T-cell (primary cell): ENCODE data around the gene TANGO2. TPM values are rescaled to one million over a fixed set of nuclear protein-coding genes. Genes with fewer than 3 reads are reported as not detected.

ENCODE experiments used
- ATAC-seq, 4 experiments: fragments of 200-7000 bp in 3 of 4; fragments of 150-1000 bp in 1 of 4; cut with Tn5 transposase; replicated peaks in 1 of 4; 1 replicate in 3 of 4; 2 replicates in 1 of 4; pipeline ENCODE4 v1.10.0; 2021; ENCODE audit warnings: moderate library complexity in 3 of 4, mild to moderate bottlenecking in 2 of 4, moderate number of reproducible peaks in 1 of 4
- CTCF ChIA-PET, 2 donors: fragments of 300-600 bp; sonication (Branson Sonifier 250); formaldehyde crosslinking; loops; one replicate each; lab custom pipeline; 2022; ENCODE audit warnings: antibody characterized with exemption in 2 of 2; lab: Charles Lee
- POLR2A ChIA-PET, 2 donors: fragments of 300-600 bp; sonication (Branson Sonifier 250); formaldehyde crosslinking; loops; one replicate each; lab custom pipeline; 2022; ENCODE audit warnings: antibody characterized with exemption in 2 of 2; lab: Charles Lee
- DNase-seq, 35 experiments: peaks; one replicate each; pipeline versions ENCODE4 v3.0.0 to v3.0.0-alpha.2; 2013 to 2023
- H3K27ac ChIP-seq: one replicate; pipeline ENCODE4 v1.5.1; 2013; ENCODE audit warnings: low read length
- H3K27me3 ChIP-seq, 2 experiments: replicated peaks in 1 of 2; 1 replicate in 1 of 2; 2 replicates in 1 of 2; pipeline versions ENCODE4 v1.6.1 to v1.7.0; 2013; ENCODE audit warnings: low read length in 1 of 2, mixed read lengths in 1 of 2; ENCODE audit not compliant: control insufficient read depth in 2 of 2, insufficient read depth in 2 of 2; ENCODE audit errors: extremely low read depth in 1 of 2
- H3K36me3 ChIP-seq, 2 donors: 1 replicate in 1 of 2; 2 replicates in 1 of 2; pipeline versions ENCODE4 v1.6.1 to v1.7.0; 2013; ENCODE audit warnings: low read length in 1 of 2; ENCODE audit not compliant: control insufficient read depth in 2 of 2, insufficient read depth in 1 of 2; ENCODE audit errors: extremely low read depth in 1 of 2
- H3K4me1 ChIP-seq, 2 experiments: 1 replicate in 1 of 2; 2 replicates in 1 of 2; pipeline versions ENCODE4 v1.6.1 to v1.7.0; 2013; ENCODE audit warnings: low read length in 2 of 2, mixed read lengths in 1 of 2; ENCODE audit not compliant: insufficient read depth in 2 of 2, control insufficient read depth in 1 of 2; ENCODE audit errors: extremely low read depth in 1 of 2
- H3K4me3 ChIP-seq, 2 donors: 1 replicate in 1 of 2; 2 replicates in 1 of 2; pipeline versions ENCODE4 v1.5.1 to v1.7.0; 2013; ENCODE audit warnings: mild to moderate bottlenecking in 2 of 2, low read length in 1 of 2, moderate library complexity in 1 of 2; ENCODE audit not compliant: control insufficient read depth in 1 of 2; ENCODE audit errors: extremely low read depth in 1 of 2
- H3K9me3 ChIP-seq: 2 replicates; pipeline ENCODE4 v1.7.0; 2013
- H3K27ac Mint-ChIP-seq, 2 donors: one replicate each; pipeline ENCODE4 v1.8.0; 2020 to 2021; ENCODE audit warnings: mild to moderate bottlenecking in 2 of 2, mixed read lengths in 2 of 2
- H3K27me3 Mint-ChIP-seq, 2 donors: one replicate each; pipeline ENCODE4 v1.8.0; 2021 to 2022; ENCODE audit warnings: mixed read lengths in 2 of 2
- H3K36me3 Mint-ChIP-seq: one replicate; pipeline ENCODE4 v1.8.0; 2021; ENCODE audit warnings: mixed read lengths
- H3K4me1 Mint-ChIP-seq, 3 donors: one replicate each; pipeline ENCODE4 v1.8.0; 2020 to 2022; ENCODE audit warnings: mixed read lengths in 3 of 3, mild to moderate bottlenecking in 1 of 3
- H3K4me3 Mint-ChIP-seq, 3 donors: one replicate each; pipeline ENCODE4 v1.8.0; 2020 to 2022; ENCODE audit warnings: mild to moderate bottlenecking in 3 of 3, mixed read lengths in 3 of 3, moderate library complexity in 3 of 3
- H3K9me3 Mint-ChIP-seq, 3 donors: one replicate each; pipeline ENCODE4 v1.8.0; 2020 to 2022; ENCODE audit warnings: mixed read lengths in 3 of 3
- WGBS: methylation state at CpG from one replicate; pipeline ENCODE4 v1.1.5; 2013; ENCODE audit warnings: missing lambda C conversion rate; ENCODE audit not compliant: insufficient coverage; 5-methylcytosine and 5-hydroxymethylcytosine counted together
- total RNA-seq, 35 experiments: library from RNA in 6 of 35; stranded (reverse) in 6 of 35; fragments of 120-200 nt in 1 of 35; gene quantifications; one replicate each; pipeline versions ENCODE4 v1.2.1 to v1.2.4 and lab custom pipeline; 2013 to 2026

The TANGO2 gene
- total RNA-seq, 5 donors from 2014 or later (not counting 1 experiment from before 2014, with no cell fraction given): 29.9 to 48.4 (median 43.7) TPM

GRCh38 chr22:19979712-19980493 is 41.0 kb upstream of the TANGO2 start:
- Histone ChIP-seq H3K9me3 (no peaks in the 10 kb centered on the region), H3K27ac (no peak overlapping the region), H3K36me3 (peaks cover 0 to 2% of the 10 kb centered on the region in 2 donors), H3K4me1 (peaks cover 0 to 9% of the 10 kb centered on the region in 2 experiments), H3K4me3 (no peak overlapping the region), H3K27me3 (peaks cover 0 to 12% of the 10 kb centered on the region in 2 experiments)
- Mint-ChIP-seq H3K4me1 (peaks cover 0 to 7% (median 6%) of the 10 kb centered on the region in 3 donors), H3K4me3 (no peak overlapping the region), H3K9me3 (no peaks in the 10 kb centered on the region), H3K27me3 (no peaks in the 10 kb centered on the region), H3K36me3 (no peaks in the 10 kb centered on the region), H3K27ac (no peak overlapping the region)
- ChIA-PET CTCF (no interaction called here), POLR2A (interaction anchor here (0.6 kb wide), 2 partner anchors 67 to 740 kb away, joined by 6 read pairs; no protein-coding TSS in a partner anchor)
- WGBS: 95% methylated on average over 47 of the region's 52 CpGs
- ATAC-seq (no peak), DNase-seq (no peak)

GRCh38 chr22:19980766-19981165 is 40.1 kb upstream of the TANGO2 start:
- no peaks in the 10 kb centered on the region for H3K9me3 ChIP-seq
- peaks cover 0 to 2% of the 10 kb centered on the region in 2 donors for H3K36me3 ChIP-seq
- no peaks in the 10 kb centered on the region for H3K9me3 Mint-ChIP-seq
- no peaks in the 10 kb centered on the region for H3K36me3 Mint-ChIP-seq
- ChIA-PET POLR2A (no interaction called here), CTCF (no interaction called here)
- WGBS: 93% methylated on average over 4 of the region's 7 CpGs
- peaks cover 0 to 1% of the 10 kb centered on the region in 2 experiments for H3K4me1 ChIP-seq
- H3K4me1 Mint-ChIP-seq: no peaks in the 10 kb centered on the region
- no peak overlapping the region for H3K4me3 ChIP-seq
- H3K27me3 Mint-ChIP-seq: no peaks in the 10 kb centered on the region
- peaks cover 0 to 20% of the 10 kb centered on the region in 2 experiments for H3K27me3 ChIP-seq
- no peak overlapping the region for H3K4me3 Mint-ChIP-seq
- H3K27ac ChIP-seq: no peak overlapping the region
- no peak for DNase-seq
- ATAC-seq: no peak
- H3K27ac Mint-ChIP-seq: no peak overlapping the region

- ChIA-PET CTCF (no interaction called here), POLR2A (no interaction called here)
- Mint-ChIP-seq H3K36me3 (no peaks in the 10 kb centered on the region), H3K4me1 (peaks cover 0 to 2% (median 2%) of the 10 kb centered on the region in 3 donors), H3K9me3 (no peaks in the 10 kb centered on the region), H3K27ac (no peak overlapping the region), H3K27me3 (no peaks in the 10 kb centered on the region), H3K4me3 (no peak overlapping the region)
- Histone ChIP-seq H3K4me3 (no peak overlapping the region), H3K4me1 (peaks cover 0 to 7% of the 10 kb centered on the region in 2 experiments), H3K9me3 (no peaks in the 10 kb centered on the region), H3K27me3 (peaks cover 0 to 26% of the 10 kb centered on the region in 2 experiments), H3K36me3 (peaks cover 0 to 2% of the 10 kb centered on the region in 2 donors), H3K27ac (no peak overlapping the region)
- WGBS: 91% methylated on average over 33 of the region's 33 CpGs
- ATAC-seq: no peak
- no peak for DNase-seq
Observed at GRCh38 chr22:19981171-19981960, 39.5 kb upstream of the TANGO2 start.

GRCh38 chr22:19981961-19982920 is 38.7 kb upstream of the TANGO2 start:
- 92% methylated on average over 14 of the region's 16 CpGs for WGBS
- Histone ChIP-seq H3K36me3 (peaks cover 0 to 2% of the 10 kb centered on the region in 2 donors), H3K4me3 (no peak overlapping the region), H3K27ac (no peak overlapping the region), H3K9me3 (no peaks in the 10 kb centered on the region), H3K4me1 (peaks cover 0 to 13% of the 10 kb centered on the region in 2 experiments), H3K27me3 (peaks cover 0 to 29% of the 10 kb centered on the region in 2 experiments)
- H3K4me1 Mint-ChIP-seq: peaks cover 0 to 3% (median 3%) of the 10 kb centered on the region in 3 donors
- no peaks in the 10 kb centered on the region for H3K36me3 Mint-ChIP-seq
- ATAC-seq: no peak
- no peaks in the 10 kb centered on the region for H3K27me3 Mint-ChIP-seq
- ChIA-PET POLR2A (interaction anchor here in 1 of 2 donors (0.6 kb wide), 1 partner anchor 12 kb away, joined by 3 read pairs; no protein-coding TSS in a partner anchor), CTCF (no interaction called here)
- H3K27ac Mint-ChIP-seq: no peak overlapping the region
- no peaks in the 10 kb centered on the region for H3K9me3 Mint-ChIP-seq
- no peak overlapping the region for H3K4me3 Mint-ChIP-seq
- DNase-seq: no peak

GRCh38 chr22:19982991-19983578 is 37.8 kb upstream of the TANGO2 start:
- Histone ChIP-seq H3K36me3 (peaks cover 0 to 2% of the 10 kb centered on the region in 2 donors), H3K4me3 (no peak overlapping the region), H3K4me1 (peaks cover 0 to 19% of the 10 kb centered on the region in 2 experiments), H3K27me3 (peaks cover 0 to 25% of the 10 kb centered on the region in 2 experiments), H3K9me3 (no peaks in the 10 kb centered on the region), H3K27ac (no peak overlapping the region)
- no peaks in the 10 kb centered on the region for H3K36me3 Mint-ChIP-seq
- CTCF ChIA-PET: no interaction called here
- no peak overlapping the region for H3K4me3 Mint-ChIP-seq
- no peaks in the 10 kb centered on the region for H3K27me3 Mint-ChIP-seq
- no peak for ATAC-seq
- WGBS: 93% methylated on average over 8 of the region's 8 CpGs
- no peak for DNase-seq
- POLR2A ChIA-PET: no interaction called here
- H3K4me1 Mint-ChIP-seq: peaks cover 0 to 3% (median 3%) of the 10 kb centered on the region in 3 donors
- no peaks in the 10 kb centered on the region for H3K9me3 Mint-ChIP-seq
- no peak overlapping the region for H3K27ac Mint-ChIP-seq
